Ishikawa (cell line): ENCODE measurements around the gene KIAA1191.

Experiments used
- CEBPB ChIP-seq: IDR thresholded peaks from 2 replicates; pipeline ENCODE4 v1.6.1; 2012
- CREB1 ChIP-seq: IDR thresholded peaks from 2 replicates; pipeline ENCODE4 v1.6.1; 2012; ENCODE audit warnings: low read depth
- EGR1 ChIP-seq: IDR thresholded peaks from 2 replicates; pipeline ENCODE4 v1.6.1; 2012
- EP300 ChIP-seq: IDR thresholded peaks from 2 replicates; pipeline ENCODE4 v1.6.1; 2012; ENCODE audit warnings: borderline replicate concordance
- FOXM1 ChIP-seq: IDR thresholded peaks from 2 replicates; pipeline ENCODE4 v1.6.1; 2012; ENCODE audit warnings: low read depth, borderline replicate concordance
- NFIC ChIP-seq: IDR thresholded peaks from 2 replicates; pipeline ENCODE4 v1.6.1; 2012
- RAD21 ChIP-seq: IDR thresholded peaks from 2 replicates; pipeline ENCODE4 v1.6.1; 2012; ENCODE audit warnings: low read depth
- REST ChIP-seq: IDR thresholded peaks from 2 replicates; pipeline ENCODE4 v1.6.1; 2012; ENCODE audit warnings: low read depth, mild to moderate bottlenecking
- TAF1 ChIP-seq: IDR thresholded peaks from 2 replicates; pipeline ENCODE4 v1.6.1; 2012; ENCODE audit warnings: low read depth, mild to moderate bottlenecking
- TCF12 ChIP-seq: IDR thresholded peaks from 2 replicates; pipeline ENCODE4 v1.6.1; 2012; ENCODE audit warnings: low read depth
- TEAD4 ChIP-seq: IDR thresholded peaks from 2 replicates; pipeline ENCODE4 v1.6.1; 2012
- USF1 ChIP-seq: IDR thresholded peaks from 2 replicates; pipeline ENCODE4 v1.6.1; 2012
- YY1 ChIP-seq: IDR thresholded peaks from 2 replicates; pipeline ENCODE4 v1.6.1; 2012; ENCODE audit warnings: low read depth
- ZBTB7A ChIP-seq: IDR thresholded peaks from 2 replicates; pipeline ENCODE4 v1.6.1; 2012; ENCODE audit warnings: low read depth
- TF ChIP-seq, protein P1 (sequence below): IDR thresholded peaks from 2 replicates; pipeline ENCODE4 v1.6.1; 2012

KIAA1191 gene

GRCh38 chr5:176337913-176338312, 23.7 kb downstream of the KIAA1191 start:
- TF ChIP-seq REST, result no peak
- TF ChIP-seq, protein P1, sequence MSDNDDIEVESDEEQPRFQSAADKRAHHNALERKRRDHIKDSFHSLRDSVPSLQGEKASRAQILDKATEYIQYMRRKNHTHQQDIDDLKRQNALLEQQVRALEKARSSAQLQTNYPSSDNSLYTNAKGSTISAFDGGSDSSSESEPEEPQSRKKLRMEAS, result no peak
- no peak for TF ChIP-seq RAD21
- no peak for TF ChIP-seq FOXM1
- TF ChIP-seq CREB1, result no peak
- TF ChIP-seq USF1, result no peak
- no peak for TF ChIP-seq EGR1
- no peak for TF ChIP-seq NFIC
- TF ChIP-seq TAF1, result no peak
- TF ChIP-seq ZBTB7A, result no peak
- no peak for TF ChIP-seq TEAD4
- no peak for TF ChIP-seq YY1
- no peak for TF ChIP-seq CEBPB

GRCh38 chr5:176334031-176334770, 27.4 kb downstream of the KIAA1191 start:
- no peak for TF ChIP-seq CEBPB
- no peak for TF ChIP-seq TCF12
- no peak for TF ChIP-seq TEAD4
- no peak for TF ChIP-seq ZBTB7A
- TF ChIP-seq TAF1, result no peak
- TF ChIP-seq RAD21, result no peak
- no peak for TF ChIP-seq USF1
- no peak for TF ChIP-seq EP300
- TF ChIP-seq CREB1, result no peak
- TF ChIP-seq NFIC, result no peak
- TF ChIP-seq FOXM1, result no peak
- TF ChIP-seq, protein P1, result no peak
- no peak for TF ChIP-seq REST
- no peak for TF ChIP-seq EGR1
- TF ChIP-seq YY1, result no peak

DNA sequence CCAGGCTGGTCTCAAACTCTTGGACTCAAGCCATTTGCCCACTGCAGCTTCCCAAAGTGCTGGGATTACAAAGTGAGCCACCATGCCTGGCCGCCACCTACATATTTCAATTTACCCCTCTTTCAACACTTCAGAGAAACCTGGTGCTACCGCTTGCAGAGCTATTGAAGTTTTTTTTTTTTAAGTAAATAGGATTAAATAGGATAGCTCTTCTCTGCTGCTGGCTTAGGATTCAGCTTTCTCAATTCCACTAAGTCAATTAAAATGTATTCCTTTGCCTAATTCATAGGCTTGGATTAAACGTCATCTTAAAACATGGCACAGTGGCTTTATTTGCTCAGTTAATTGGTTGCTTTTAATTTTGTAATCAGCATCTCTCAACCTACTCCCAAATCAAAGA, 41.0 kb downstream of the KIAA1191 start:
- TF ChIP-seq EGR1 (no peak), FOXM1 (no peak), TEAD4 (no peak), CREB1 (no peak), RAD21 (no peak), TCF12 (no peak), NFIC (no peak)

- TF ChIP-seq, protein P1, result no peak
- no peak for TF ChIP-seq YY1
Observed at GRCh38 chr5:176319827-176320554, 41.6 kb downstream of the KIAA1191 start.

DNA sequence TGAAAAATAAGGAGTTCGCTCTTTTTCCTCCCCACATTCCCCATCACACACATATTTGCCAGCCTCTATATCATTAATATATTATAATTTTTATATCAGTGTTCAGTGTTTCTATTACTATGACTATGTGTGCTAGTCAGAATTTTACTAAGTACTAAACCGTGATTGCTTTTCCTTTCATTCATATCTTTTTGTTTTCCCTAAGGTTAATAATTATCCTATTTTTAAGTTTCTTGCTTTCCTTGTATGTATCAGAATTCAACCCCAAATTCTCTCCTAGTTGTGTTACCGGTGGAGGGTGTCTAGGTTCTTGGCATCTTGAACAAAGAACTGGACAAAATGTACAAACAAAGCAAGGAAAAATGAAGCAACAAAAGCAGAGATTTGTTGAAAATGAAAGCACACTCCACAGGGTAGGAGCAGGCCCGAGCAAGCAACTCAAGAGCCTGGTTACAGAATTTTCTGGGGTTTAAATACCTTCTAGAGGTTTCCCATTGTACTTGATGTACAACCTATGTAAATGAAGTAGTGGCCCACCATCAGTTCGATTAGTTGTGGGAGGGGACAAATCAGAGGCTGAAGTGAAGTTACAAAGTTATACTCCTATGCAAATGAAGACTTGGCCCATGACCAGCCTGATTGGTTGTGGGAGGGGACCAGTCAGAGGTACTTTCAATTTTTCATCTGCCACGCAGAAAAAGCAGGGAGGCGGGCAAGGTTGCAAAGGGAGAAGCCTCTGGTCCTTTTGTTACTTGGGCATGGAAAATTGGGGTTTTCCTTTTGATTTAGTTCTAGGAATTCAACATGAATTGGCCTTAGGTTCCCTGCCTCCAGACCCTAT, 43.8 kb downstream of the KIAA1191 start:
- TF ChIP-seq CEBPB, result no peak
- TF ChIP-seq CREB1, result no peak
- TF ChIP-seq EGR1, result no peak
- no peak for TF ChIP-seq YY1
- no peak for TF ChIP-seq TCF12
- TF ChIP-seq RAD21, result no peak
- TF ChIP-seq EP300, result no peak
- no peak for TF ChIP-seq NFIC
- no peak for TF ChIP-seq USF1
- no peak for TF ChIP-seq TAF1
- TF ChIP-seq FOXM1, result no peak
- TF ChIP-seq TEAD4, result no peak
- no peak for TF ChIP-seq ZBTB7A
- TF ChIP-seq, protein P1, result no peak
